Smooth muscle cell (in vitro differentiated cells): ENCODE data around the gene GPR6. TPM values are rescaled to one million over a fixed set of nuclear protein-coding genes. Genes with fewer than 3 reads are reported as not detected.

Experiments
- DNase-seq: peaks from one replicate; lab custom pipeline; 2025; ENCODE audit not compliant: unreplicated experiment; lab: John Stamatoyannopoulos, UW
- H2AFZ ChIP-seq: fragments of 200-600 bp; sonication (generic); 2 replicates; pipeline ENCODE4 v1.6.0; 2016; ENCODE audit warnings: antibody characterized with exemption, low read depth, mild to moderate bottlenecking
- H3F3A ChIP-seq: fragments of 200-600 bp; sonication (generic); 2 replicates; pipeline ENCODE4 v1.6.0; 2017; ENCODE audit warnings: antibody characterized with exemption, low read depth
- H3K27ac ChIP-seq: fragments of 200-600 bp; sonication (generic); 2 replicates; pipeline ENCODE4 v1.5.1; 2016; ENCODE audit warnings: low read depth, mild to moderate bottlenecking
- H3K27me3 ChIP-seq: fragments of 200-600 bp; sonication (generic); 2 replicates; pipeline ENCODE4 v1.6.1; 2016; ENCODE audit warnings: low read depth, mild to moderate bottlenecking
- H3K36me3 ChIP-seq: fragments of 200-600 bp; sonication (generic); 2 replicates; pipeline ENCODE4 v1.5.1; 2016; ENCODE audit warnings: low read depth
- H3K4me1 ChIP-seq: fragments of 200-600 bp; sonication (generic); 2 replicates; pipeline ENCODE4 v1.5.1; 2016; ENCODE audit warnings: low read depth
- H3K4me2 ChIP-seq: fragments of 200-600 bp; sonication (generic); 2 replicates; pipeline ENCODE4 v1.6.0; 2016; ENCODE audit warnings: mild to moderate bottlenecking
- H3K4me3 ChIP-seq: fragments of 200-600 bp; sonication (generic); 2 replicates; pipeline ENCODE4 v1.5.1; 2016; ENCODE audit warnings: mild to moderate bottlenecking
- H3K79me2 ChIP-seq: fragments of 200-600 bp; sonication (generic); 2 replicates; pipeline ENCODE4 v1.6.0; 2016; ENCODE audit warnings: low read depth, mild to moderate bottlenecking
- H3K9ac ChIP-seq: fragments of 200-600 bp; sonication (generic); 2 replicates; pipeline ENCODE4 v1.6.0; 2016; ENCODE audit warnings: low read depth
- H3K9me3 ChIP-seq: fragments of 200-600 bp; sonication (generic); replicated peaks from 2 replicates; pipeline ENCODE4 v1.5.1; 2016; ENCODE audit warnings: low read depth
- H4K20me1 ChIP-seq: fragments of 200-600 bp; sonication (generic); 2 replicates; pipeline ENCODE4 v1.6.0; 2016; ENCODE audit warnings: low read depth
- CTCF ChIP-seq: fragments of 200-600 bp; sonication (generic); IDR thresholded peaks from 2 replicates; pipeline ENCODE4 v1.5.1; 2017; ENCODE audit warnings: borderline replicate concordance, mild to moderate bottlenecking, antibody characterized with exemption; ENCODE audit not compliant: insufficient read depth, poor library complexity, severe bottlenecking
- WGBS: methylation state at CpG from one replicate; pipeline ENCODE4 v1.1.7; 2016; ENCODE audit warnings: low lambda C conversion rate; 5-methylcytosine and 5-hydroxymethylcytosine counted together
- polyA plus RNA-seq: library from polyadenylated mRNA; unstranded; fragments of >200 nt; fragmentation: Nextera tagmentation; extraction: Ambion mirVana; gene quantifications from 2 replicates; pipeline ENCODE4 v1.2.1, GENCODE V29; 2016
- total RNA-seq: library from RNA; depleted of rRNA; stranded (reverse); fragments of >200 nt; gene quantifications from 2 replicates; pipeline ENCODE4 v1.2.3, GENCODE V29; 2014

The GPR6 gene
- total and polyA plus RNA-seq, 2 experiments from 2014 or later: not detected

- H4K20me1 ChIP-seq: no peaks in the 10 kb centered on the region
- 100% methylated on average over 2 of the region's 2 CpGs for WGBS
- no peak overlapping the region for H3K9ac ChIP-seq
- no peaks in the 10 kb centered on the region for H3K36me3 ChIP-seq
- no peaks in the 10 kb centered on the region for H3K4me1 ChIP-seq
- H3K4me3 ChIP-seq: no peak overlapping the region
- no peak overlapping the region for H2AFZ ChIP-seq
- H3K9me3 ChIP-seq: no peaks in the 10 kb centered on the region
- H3K79me2 ChIP-seq: no peaks in the 10 kb centered on the region
- H3F3A ChIP-seq: no peaks in the 10 kb centered on the region
- no peak overlapping the region for H3K4me2 ChIP-seq
- DNase-seq: no peak
- no peaks in the 10 kb centered on the region for H3K27me3 ChIP-seq
- no peak overlapping the region for H3K27ac ChIP-seq
- no peak for TF ChIP-seq CTCF
Measured at GRCh38 chr6:109955491-109955890, 22.6 kb upstream of the GPR6 start.

- Histone ChIP-seq H3K4me1 (no peaks in the 10 kb centered on the region), H2AFZ (no peak overlapping the region), H3F3A (peaks cover 7% of the 10 kb centered on the region), H3K4me3 (no peak overlapping the region), H3K4me2 (no peak overlapping the region), H3K36me3 (no peaks in the 10 kb centered on the region), H3K79me2 (no peaks in the 10 kb centered on the region), H3K9me3 (no peaks in the 10 kb centered on the region), H3K9ac (no peak overlapping the region), H4K20me1 (no peaks in the 10 kb centered on the region), H3K27ac (no peak overlapping the region), H3K27me3 (no peaks in the 10 kb centered on the region)
- no peak for TF ChIP-seq CTCF
- 96% methylated on average over 1 of the region's 1 CpG for WGBS
- DNase-seq: no peak
Measured at GRCh38 chr6:109958626-109959025, 19.5 kb upstream of the GPR6 start.

- peak overlapping the region; percentile 25 for H3K27ac ChIP-seq
- H3K36me3 ChIP-seq: no peaks in the 10 kb centered on the region
- DNase-seq: no peak
- WGBS: 23% methylated on average over 5 of the region's 5 CpGs
- peaks cover 7% of the 10 kb centered on the region for H3F3A ChIP-seq
- H2AFZ ChIP-seq: no peak overlapping the region
- H3K4me1 ChIP-seq: no peaks in the 10 kb centered on the region
- H4K20me1 ChIP-seq: no peaks in the 10 kb centered on the region
- no peaks in the 10 kb centered on the region for H3K9me3 ChIP-seq
- TF ChIP-seq CTCF: no peak
- H3K4me2 ChIP-seq: peak overlapping the region; percentile 16
- no peak overlapping the region for H3K4me3 ChIP-seq
- no peaks in the 10 kb centered on the region for H3K79me2 ChIP-seq
- H3K27me3 ChIP-seq: no peaks in the 10 kb centered on the region
- no peak overlapping the region for H3K9ac ChIP-seq
Measured at GRCh38 chr6:109961611-109962041, 16.5 kb upstream of the GPR6 start.

- WGBS: 94% methylated on average over 5 of the region's 5 CpGs
- no peak overlapping the region for H2AFZ ChIP-seq
- H3K4me3 ChIP-seq: no peak overlapping the region
Measured at GRCh38 chr6:109962271-109962670, 15.8 kb upstream of the GPR6 start.

More at GRCh38 chr6:109962271-109962670, 15.8 kb upstream of the GPR6 start:
- H3K36me3 ChIP-seq: no peaks in the 10 kb centered on the region
- TF ChIP-seq CTCF: no peak
- no peak for DNase-seq
- no peaks in the 10 kb centered on the region for H3K79me2 ChIP-seq
- no peaks in the 10 kb centered on the region for H3K9me3 ChIP-seq
- H3F3A ChIP-seq: peaks cover 7% of the 10 kb centered on the region
- no peak overlapping the region for H3K9ac ChIP-seq
- H3K4me2 ChIP-seq: no peak overlapping the region
- peak overlapping the region; percentile 25 for H3K27ac ChIP-seq
- no peaks in the 10 kb centered on the region for H3K4me1 ChIP-seq
- H3K27me3 ChIP-seq: no peaks in the 10 kb centered on the region
- H4K20me1 ChIP-seq: no peaks in the 10 kb centered on the region
